Left renal cortex interstitium (tissue), 4 donors: Measurements from ENCODE around the gene EXOC4. TPM values are rescaled to one million over a fixed set of nuclear protein-coding genes. Genes with fewer than 3 reads are reported as not detected.
"Not testable (repeated sequence)": the region's sequence is repeated elsewhere in the genome, so short reads cannot be mapped to it uniquely, and the experiment has no call there.

Experiments
- DNase-seq, 4 donors: peaks; one replicate each; pipeline ENCODE4 v3.0.0-alpha.2; 2013; ENCODE audit warnings: low read depth in 4 of 4, low spot score in 2 of 4, missing footprints in 1 of 4
- polyA plus RNA-seq, 4 donors: library from polyadenylated mRNA; unstranded; fragments of 120-200 nt; gene quantifications; one replicate each; pipeline ENCODE4 v1.2.1, GENCODE V29; 2013; ENCODE audit not compliant: insufficient read length in 4 of 4

Gene EXOC4
- polyA plus RNA-seq, 4 donors: 62.5 to 71.8 (median 67.1) TPM

DNA sequence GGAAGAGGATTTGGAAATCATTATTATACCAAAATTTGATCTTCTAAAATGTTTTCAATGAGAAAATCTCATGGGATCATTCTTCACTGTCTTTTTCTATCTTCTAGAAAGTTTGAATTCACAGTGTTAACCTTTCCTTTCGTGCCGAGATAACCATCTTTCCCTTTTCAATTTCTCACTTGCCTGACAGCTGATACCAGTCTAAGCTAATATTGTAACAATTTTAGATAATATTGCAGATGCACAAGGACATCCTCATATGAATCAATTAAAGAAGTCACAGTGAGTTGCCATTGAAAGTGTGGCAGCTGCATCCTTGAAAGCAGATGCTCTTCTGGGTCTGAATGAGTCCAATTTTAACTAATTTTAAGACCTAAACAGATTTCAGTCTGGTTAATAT is 734.7 kb downstream of the EXOC4 start:
- no peak for DNase-seq

DNA sequence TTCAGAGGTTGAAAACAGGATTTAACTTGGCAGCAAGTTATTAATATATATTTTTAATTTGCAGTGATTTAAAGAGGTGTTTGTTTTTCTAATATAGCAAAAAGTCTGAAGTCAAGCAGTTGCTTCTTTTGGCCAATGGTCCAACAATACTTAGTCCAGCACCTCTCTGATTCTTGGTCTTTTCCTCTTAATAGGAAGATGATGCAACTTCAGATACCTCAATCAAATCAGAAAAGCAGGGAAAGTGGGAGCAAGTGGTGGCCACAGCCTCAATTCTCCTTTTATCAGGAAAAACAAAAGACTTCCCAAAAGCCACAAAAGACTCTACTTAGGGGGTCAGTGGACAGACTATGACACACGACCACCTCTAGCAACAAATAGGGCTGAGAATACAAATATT is 740.7 kb downstream of the EXOC4 start:
- no peak for DNase-seq

DNA sequence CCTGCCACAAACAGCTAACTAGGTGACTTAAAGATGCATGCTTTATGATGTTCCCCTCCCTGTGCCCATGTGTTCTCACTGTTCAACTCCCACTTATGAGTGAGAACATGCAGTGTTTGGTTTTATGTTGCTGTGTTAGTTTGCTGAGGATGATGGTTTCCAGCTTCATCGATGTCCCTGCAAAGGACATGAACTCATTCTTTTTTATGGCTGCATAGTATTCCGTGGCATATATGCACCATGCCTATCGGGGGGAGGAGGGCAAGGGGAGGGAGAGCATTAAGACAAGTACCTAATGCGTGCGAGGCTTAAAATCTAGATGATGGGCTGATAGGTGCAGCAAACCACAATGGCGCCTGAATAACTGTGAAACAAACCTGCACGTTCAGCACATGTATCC is 741.2 kb downstream of the EXOC4 start:
- not testable (repeated sequence) for DNase-seq

DNA sequence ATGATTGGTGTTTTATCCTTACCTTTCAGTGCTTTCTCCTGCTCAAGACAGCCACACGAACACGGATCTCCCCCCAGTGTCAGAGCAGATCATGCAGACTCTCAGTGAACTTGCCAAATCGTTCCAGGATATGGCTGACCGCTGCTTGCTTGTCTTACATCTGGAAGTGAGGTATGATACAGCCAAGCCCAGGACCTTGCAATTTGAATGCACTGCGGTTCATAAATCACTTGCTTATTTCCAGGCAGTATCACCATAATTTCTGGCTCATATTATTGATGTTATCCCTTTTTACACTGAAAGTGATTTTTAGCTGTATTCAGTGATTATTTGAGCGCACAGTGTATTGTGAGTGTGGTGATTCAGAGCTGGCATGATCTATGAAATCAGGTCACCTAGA is 744.6 kb downstream of the EXOC4 start:
- DNase-seq: no peak

DNA sequence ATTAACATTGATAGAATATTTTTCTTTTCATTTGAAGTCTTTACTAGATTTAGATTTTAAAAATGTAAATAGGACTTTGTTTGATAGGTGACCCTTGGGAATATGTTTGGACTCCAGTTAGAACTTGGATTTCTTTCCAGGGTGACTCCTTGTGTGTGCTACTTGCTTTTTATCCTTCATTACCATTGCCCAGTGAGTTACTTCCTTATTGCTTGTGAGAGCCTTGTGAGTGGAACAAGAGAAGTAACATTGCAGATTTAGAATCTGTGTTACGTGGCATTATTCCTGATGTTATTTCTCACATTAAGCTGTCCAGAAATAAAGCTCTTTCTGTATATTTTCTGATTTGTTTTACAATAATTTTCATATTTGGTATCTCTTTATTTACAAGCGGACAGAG is 746.3 kb downstream of the EXOC4 start:
- no peak for DNase-seq

DNA sequence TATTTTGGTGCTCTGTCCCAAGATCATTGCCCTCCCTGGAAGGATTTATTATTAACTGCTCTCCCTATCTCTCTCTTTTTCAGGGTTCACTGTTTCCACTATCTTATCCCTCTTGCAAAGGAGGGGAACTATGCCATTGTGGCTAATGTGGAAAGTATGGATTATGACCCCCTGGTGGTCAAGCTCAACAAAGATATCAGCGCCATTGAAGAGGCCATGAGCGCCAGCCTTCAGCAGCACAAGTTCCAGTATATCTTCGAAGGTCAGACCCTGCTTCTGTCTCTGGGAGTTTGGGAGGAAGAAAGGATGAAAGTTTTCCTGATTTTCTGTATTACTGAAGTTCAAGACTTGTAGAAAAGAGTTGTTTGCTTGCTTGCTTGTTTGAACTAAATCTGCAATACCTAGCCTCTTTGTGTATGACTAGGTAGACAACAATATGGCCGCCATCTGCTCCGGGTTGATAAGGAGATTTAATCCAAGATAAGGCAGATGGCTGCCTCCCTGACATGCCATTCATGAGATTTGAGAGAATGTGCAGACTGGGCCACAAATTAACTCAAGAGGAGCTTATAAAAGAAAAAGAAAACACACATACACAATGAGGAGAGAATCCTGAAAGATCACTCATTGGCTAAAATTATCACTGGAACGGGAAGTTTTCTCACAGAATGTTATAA is 752.1 kb downstream of the EXOC4 start:
- DNase-seq: no peak

DNA sequence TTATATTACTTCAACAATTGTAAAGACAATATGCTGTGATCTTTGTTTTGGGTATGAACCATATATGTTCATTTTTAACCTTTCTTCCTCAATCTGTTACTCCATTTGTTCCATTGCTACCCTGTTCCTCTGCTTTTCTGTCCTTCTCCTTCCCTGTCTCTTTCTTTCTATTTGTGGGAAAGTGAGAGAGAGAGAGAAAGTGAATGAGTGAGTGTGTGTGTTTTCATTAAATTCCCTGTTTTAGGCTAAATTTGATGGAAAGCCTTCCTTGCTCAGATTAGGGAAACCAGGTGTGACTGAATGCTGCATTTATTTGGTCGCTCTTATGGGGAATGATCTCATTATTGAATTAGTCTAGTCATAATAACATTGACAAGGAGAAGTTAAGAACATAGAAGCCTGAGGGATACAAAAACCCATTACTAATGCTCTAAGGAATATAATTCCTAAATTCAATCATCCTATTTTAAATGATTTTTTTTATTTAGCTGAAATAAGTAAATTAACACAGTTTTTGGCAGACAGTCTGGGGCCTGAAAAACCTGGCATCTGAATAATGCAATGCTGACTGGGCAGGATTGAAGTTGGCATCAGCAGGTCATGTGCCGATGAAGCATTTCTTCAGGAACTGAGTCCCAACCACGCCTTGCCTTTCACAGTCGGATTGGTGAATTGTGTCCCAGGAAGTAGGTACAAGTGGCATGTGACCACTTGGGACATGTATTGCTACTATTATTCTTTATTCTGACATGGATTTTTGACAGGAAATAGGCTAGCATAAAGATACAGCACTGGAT is 756.6 kb downstream of the EXOC4 start:
- no peak for DNase-seq

DNA sequence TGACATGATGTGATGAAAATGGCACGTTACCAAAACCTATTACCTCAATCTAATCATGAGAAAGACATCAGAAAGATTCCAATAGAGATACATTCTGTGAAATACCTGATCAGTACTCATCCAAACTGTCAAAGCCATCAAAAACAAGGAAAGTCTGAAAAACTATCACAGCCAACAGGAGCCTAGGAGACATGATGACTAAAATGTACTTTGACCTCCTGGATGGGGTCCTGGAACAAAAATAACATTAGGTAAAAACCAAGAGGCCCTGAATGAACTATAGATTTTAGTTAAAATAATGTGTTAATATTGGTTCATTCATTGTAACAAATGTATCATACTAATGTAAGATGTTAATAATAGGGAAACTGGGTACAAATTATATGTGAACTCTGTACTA is 760.4 kb downstream of the EXOC4 start:
- DNase-seq: no peak

DNA sequence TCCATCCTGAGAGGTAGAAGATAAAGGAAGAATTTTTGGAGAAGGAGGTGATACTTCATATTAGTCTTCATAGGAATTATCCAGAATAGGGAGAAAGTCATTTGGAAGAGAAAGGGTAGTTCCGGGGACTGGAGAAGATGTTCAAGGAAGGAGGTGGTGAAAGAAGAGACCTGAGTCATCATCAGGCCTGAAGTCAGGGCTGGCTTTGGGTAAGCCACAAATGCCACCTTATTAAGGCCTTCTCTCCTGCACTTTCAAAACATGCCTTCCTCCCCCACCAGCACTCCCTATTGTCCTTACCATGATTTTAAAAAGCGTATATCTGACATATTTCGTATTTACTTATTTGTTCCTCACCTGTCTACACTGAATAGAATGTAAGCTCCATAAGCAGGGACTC is 762.1 kb downstream of the EXOC4 start:
- no peak for DNase-seq

DNA sequence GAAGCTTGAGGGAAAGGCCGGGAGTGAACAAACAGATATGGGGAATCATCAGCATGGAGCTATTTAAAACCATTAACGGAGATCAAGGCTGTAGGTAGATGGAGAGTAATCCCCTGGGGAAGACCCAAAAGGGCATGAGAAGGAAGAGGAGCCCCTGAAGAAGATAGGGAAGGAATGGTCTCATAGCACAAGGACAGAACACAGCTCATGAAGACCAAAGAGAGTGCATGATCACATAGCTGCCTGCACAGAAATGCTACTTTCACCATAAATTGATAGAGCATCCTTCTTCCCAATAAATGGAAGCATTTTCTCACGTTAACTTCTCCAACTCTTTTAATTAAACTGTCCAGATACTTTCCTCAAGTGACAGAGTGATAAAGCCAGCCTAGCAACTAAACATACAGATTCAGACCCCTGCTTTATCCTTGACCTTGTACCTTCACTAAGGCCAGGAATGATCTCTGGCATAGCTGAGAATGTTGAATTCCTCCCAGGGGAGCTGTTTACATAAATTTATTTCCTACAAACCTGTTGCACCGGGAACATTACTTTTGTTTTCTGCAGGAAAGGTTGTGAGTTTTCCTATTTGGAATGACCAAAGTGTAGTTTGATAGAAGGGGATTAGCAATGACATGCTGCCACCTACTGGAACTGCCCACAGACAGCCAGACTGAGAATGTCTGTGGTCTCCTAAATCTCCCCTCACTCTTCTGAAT is 763.5 kb downstream of the EXOC4 start:
- DNase-seq: peak in 3 of 4 donors; percentile 16 to 49 (median 37)

DNA sequence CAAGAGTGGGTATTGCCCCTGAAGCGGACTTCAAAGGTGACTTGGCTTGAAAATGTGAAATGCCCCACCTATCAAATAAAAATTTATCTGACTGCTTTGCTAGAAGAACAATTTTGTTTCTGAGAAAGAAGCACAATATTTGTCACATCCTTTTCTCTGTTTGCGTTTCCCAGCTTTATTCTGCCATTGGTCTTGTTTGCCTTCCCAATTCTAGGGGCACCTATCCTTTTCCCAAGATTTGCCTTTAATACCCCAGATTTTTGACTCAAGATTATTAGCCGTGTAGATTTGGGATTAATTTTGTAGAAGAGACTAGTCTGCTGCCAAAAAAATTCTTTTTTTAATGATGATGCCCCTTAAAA is 764.0 kb downstream of the EXOC4 start:
- no peak for DNase-seq

DNA sequence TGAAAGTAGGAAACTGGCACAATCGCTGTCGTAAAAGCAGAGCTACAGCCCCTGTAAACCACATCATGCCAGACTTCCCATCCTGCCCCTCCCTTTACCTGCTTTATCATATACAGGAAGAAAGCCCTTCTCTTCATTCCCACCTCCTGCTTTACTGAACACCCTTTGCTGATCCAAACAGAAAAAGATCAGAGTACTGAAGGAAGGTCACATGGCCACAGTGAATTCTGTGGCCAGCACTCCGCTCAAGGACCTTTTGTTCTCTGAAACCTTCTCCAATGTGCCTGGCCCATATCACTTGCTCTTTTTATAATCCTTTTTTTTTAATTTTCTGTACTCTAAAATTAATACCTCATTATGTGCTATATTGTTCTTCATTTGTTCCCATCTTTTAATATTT is 765.4 kb downstream of the EXOC4 start:
- no peak for DNase-seq

DNA sequence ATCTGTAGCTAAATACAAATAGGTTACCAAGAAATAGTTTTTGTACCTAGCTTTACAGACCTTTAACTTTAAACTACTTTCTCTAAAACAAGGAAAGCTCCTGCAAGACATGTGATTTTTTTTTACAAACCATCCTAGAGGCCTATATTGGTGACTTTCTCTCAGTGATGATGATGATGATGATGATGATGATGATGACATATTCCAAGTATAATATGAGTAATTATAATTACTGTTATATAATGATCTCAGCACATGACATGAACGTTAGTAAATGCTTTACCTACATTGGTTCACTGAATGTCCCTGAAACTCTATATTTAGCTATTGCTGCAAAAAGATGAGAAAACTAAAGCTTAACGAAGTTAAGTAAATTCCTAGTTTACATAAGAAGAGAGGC is 766.4 kb downstream of the EXOC4 start:
- no peak for DNase-seq

DNA sequence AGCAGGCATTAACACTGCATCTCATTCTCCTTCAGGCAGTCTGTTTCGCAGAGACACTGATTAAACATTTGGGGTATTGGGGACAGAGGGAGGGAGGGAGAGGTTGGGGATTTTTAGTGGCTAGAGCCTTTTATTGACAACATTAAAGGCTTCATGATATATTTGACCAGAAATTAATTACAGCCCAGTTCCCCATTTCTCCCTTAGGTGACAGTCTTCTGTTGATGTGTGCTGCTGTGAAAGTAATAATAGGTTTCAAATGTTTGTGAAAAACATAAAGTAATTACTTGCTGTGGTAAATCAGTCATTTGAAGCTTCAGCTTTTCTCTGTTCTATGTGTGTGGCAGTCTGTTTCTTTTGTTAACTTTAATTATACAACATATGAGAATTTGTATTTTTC is 769.0 kb downstream of the EXOC4 start:
- no peak for DNase-seq

DNA sequence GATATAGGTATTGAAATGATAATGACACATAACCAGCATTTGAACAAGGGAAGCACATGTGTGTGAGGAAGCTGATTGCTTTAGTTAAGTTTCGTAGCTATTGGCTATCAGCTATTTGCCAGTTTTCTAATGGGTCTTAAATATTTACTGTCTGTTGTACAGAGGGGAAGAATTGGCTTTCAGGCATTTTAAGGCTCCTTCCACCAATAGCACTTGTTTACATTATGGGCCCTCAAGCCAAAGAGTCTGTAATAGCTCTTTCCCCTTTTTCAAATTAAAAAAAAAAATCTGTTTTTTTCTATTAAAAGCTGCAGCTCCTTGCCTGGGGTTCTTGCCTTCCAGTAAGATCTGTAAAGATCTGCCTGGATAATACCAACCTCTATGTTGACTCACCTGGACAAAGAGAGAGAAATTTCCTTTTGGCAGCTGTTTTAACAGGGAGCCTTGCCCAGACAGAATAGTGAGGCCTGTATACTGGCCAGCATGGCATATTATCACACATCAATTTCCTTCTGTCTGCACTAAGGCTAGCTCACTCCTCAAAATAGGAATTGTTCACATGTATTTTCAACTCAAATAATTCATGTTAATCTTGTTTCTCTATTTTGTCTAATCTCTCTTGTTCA is 769.5 kb downstream of the EXOC4 start:
- DNase-seq: no peak

DNA sequence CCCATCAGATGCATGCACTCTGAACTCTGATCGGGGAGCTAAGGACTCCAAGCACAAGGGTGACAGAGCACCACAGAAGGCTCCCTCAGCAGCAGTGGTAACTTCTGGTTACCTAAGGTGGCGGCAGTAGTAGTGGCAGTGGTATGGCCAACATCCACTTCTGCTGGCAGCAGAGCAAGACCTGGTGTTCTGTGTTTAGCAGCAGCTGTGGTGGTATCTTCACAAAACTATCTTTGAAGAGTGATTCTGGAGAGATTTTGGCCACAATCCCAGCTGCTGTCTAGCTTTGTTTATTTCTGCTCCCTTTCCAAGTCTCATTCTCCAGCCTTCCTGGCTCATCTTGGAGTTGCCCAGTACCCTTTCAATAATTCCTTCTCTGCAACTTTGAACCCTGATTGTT is 771.9 kb downstream of the EXOC4 start:
- DNase-seq: no peak

DNA sequence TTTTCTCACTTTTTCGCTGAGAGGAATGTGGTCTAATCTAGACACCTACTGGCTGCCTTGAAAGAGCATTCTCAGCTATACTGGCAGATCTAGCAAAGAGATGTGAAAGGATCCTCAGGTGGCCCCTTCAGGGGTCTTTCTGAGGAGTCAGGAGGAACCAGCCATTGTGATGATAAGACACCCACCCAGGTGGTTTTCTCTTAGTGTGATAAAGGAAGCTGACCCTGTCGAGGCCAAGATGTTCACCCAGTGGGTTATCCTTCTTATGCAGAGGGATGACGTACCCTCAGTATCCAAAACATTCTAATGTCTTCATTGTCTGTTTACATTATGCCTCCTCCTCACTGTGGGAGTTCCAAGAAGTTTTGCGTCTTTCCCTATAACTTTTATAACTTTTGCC is 776.0 kb downstream of the EXOC4 start:
- no peak for DNase-seq

DNA sequence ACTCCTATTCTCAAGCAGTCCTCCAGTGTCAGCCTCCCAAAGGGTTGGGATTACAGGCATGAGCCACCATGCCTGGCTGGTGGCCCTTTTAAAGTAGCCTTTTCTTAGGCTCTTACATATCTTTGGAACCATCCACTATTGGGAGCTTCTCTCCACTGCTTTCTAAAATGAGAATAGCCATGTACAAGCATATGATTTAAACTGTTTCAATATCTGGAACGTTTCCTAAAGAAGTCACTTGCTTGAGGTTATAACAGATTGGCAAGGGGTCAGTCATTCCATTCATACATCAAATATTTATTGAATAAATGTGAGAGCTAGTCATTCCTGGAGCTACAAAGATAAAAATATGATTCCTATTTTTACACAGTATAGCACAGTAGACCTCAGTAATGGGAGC is 776.9 kb downstream of the EXOC4 start:
- DNase-seq: no peak

DNA sequence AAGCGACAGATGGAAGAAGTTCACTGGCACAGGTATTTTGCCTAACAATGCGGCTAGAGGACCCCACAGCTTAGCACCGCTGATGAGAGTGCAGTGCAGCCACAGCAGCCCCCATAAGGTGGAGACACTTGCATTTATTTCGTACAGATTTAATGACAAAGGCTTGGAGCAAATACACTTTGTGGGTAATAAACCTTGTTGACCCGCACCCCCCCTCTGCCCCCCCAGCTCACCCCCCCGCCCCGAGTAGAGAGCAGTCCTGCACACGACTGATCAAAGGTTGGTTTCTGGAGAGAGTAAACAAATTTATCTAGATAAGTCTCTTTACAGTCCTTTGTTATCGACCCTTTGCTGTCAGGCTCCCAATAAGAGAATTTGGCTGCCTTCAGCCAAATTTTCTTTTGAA is 777.6 kb downstream of the EXOC4 start:
- no peak for DNase-seq

DNA sequence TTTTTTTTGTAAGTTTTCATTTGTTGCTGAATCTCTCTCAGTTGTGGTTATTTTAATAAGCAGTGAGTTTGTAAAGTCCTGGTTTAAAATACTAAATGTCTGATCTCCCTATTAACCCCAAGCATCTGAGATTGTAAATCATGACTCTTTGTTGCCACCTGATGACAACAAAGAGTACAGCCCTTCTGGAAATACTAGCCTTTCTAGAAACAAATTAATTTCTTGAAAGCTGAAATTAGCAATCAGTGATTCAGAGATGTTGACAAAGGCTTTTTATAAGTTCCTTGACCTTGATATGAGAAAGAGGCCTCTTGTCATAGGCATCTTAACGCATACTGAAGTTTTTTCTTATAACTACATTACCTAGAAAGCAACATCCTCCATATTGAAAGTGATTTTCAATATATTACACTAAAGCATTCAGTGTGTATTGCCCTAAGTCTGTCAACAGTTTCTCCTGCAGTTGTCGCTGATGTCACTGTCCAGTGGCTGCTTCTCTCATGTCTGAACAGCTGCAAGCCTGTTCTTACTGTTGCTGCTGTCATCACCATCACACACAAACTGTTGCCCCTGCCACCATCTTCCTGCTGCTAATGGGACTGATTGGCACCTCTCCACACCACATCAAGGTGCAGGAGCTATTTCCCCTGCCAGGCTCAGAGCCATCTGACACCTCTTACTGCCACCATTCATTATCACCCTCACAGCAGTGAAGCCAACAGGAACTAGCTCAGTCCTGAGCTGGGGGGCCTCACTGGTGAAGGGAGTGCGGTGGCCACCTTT is 779.1 kb downstream of the EXOC4 start:
- no peak for DNase-seq

DNA sequence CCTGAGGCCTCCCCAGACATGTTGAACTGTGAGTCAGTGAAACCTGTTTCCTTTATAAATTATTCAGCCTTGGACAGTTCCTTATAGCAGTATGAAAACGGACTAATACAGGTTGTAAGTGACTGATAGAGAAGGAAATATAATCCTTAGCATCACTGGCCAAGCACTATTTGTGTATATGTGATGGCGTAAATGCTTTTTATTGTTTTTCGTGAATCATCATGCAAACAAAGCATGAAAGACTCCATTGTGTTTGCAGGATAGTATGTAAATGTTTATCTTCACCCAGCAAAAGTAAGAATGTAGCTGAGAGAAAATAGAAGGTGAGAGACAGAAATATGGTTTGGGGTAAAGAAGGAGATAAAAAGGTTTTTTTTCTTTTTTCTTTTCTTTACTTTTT is 781.8 kb downstream of the EXOC4 start:
- DNase-seq: no peak
